ENCODE data around the gene BEX3. TPM values are rescaled to one million over a fixed set of nuclear protein-coding genes. Genes with fewer than 3 reads are reported as not detected.

BEX3 gene
- total and polyA plus RNA-seq, 7 donors: 6.2 to 24.4 (median 8.8) TPM

DNA sequence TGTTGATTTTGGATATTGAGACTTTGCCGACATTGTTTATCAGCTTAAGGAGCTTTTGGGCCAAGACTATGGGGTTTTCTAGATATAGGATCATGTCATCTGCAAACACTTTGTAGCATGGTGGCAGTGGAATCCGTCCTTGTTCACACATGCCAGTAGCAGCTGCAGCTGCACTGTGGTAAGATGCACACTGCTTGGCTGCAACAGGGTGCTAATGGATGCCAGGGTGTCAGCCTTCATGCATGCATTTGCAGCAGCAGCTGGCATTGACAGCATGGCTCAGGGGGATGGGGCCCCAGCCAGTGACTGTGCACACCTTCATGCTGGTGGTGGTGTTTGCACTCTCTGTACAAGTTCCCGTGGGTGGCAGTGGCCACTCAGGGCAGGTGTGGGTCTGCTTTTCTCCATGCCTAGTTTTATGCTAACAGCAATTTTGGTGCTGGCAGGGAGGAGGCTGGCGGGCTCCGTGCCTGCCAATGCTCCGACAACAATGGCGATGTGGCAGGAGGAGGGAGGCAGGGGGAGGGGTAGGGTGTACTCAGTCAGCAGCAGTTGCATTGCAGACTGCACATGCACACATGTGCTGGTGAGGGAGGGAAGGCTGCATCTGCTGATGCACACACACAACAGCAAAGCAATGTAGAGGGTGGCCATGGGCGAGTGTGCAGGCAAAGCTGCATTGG lies 37.5 kb downstream of the BEX3 start:
- H3K4me3 ChIP-seq: no peak overlapping the region
- 51 to 71% (median 61%) methylated on average over 8 of the region's 8 CpGs for WGBS, 3 donors
- no peaks in the 10 kb centered on the region for H3K4me1 ChIP-seq
- peaks cover 0 to 11% (median 0%) of the 10 kb centered on the region in 3 donors for H3K27me3 ChIP-seq (ENCODE audit: insufficient read depth in 3 of 3, low read length in 2 of 3)
- H3K36me3 ChIP-seq (ENCODE audit: insufficient read depth in 1 of 2, low read depth in 1 of 2): no peaks in the 10 kb centered on the region
- no peak overlapping the region for H3K27ac ChIP-seq
- no peak for TF ChIP-seq CTCF (IDR thresholded peaks at IDR 0.05)
- DNase-seq: no peak
- intact Hi-C loops (cut with DNase I): no loop called here
- no peak for ATAC-seq
- peaks cover 3% of the 10 kb centered on the region for H3K9me3 ChIP-seq

DNA sequence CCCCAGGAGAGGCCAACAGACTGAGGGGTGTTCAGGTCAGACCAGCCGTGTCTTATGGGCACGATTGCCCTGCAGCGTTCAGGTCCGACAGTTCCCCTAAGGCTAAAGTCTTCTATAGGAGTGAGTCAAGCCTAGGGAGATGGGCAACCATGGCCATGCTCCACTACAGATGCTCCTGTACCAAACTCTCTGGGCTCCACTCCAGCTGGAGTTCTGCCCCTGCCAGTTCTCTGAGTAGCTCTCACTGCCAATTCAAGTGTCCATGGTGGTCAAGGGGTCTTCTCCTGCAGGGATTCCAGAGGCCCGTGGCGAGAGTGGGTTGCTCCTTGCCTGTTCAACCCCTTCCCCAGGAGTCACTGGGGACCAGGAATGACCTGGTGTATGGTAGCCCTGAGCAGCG lies 38.2 kb downstream of the BEX3 start:
- peaks cover 0 to 11% (median 0%) of the 10 kb centered on the region in 3 donors for H3K27me3 ChIP-seq (ENCODE audit: insufficient read depth in 3 of 3, low read length in 2 of 3)
- 77 to 93% (median 83%) methylated on average over 4 to 7 of the region's 7 CpGs for WGBS, 3 donors
- ATAC-seq (no peak), DNase-seq (no peak)
- H3K27ac ChIP-seq: no peak overlapping the region
- no peaks in the 10 kb centered on the region for H3K4me1 ChIP-seq
- peaks cover 3% of the 10 kb centered on the region for H3K9me3 ChIP-seq
- intact Hi-C loops (cut with DNase I): no loop called here
- H3K4me3 ChIP-seq: no peak overlapping the region
- no peak for TF ChIP-seq CTCF (IDR thresholded peaks at IDR 0.05)
- H3K36me3 ChIP-seq (ENCODE audit: insufficient read depth in 1 of 2, low read depth in 1 of 2): no peaks in the 10 kb centered on the region

DNA sequence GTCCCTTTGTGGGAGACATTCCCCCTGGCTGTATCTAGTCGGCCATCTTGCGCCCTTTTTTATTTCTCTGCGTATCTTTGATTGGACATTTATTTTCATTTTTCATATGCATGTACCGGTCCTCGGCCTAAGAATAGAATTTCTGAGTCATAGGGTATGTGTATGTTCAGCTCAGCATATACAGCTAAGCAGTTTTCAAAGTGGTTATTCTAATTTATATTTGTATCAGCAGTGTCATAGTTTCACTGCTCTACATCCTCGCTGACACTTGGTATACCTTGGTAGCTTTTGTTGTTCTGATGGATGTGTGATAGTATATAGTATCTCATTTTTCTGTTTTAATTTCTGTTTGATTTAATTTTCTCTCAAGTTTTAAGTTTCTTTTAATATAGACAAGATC lies 38.7 kb downstream of the BEX3 start:
- no peak for ATAC-seq
- TF ChIP-seq CTCF (IDR thresholded peaks at IDR 0.05): no peak
- 84 to 97% (median 92%) methylated on average over 6 of the region's 6 CpGs for WGBS, 3 donors

GRCh38 chrX:103415528-103415927 lies 39.2 kb downstream of the BEX3 start:
- TF ChIP-seq CTCF (IDR thresholded peaks at IDR 0.05): no peak
- no peak overlapping the region for H3K4me3 ChIP-seq
- no peak overlapping the region for H3K27ac ChIP-seq
- no peaks in the 10 kb centered on the region for H3K4me1 ChIP-seq
- peaks cover 0 to 11% (median 0%) of the 10 kb centered on the region in 3 donors for H3K27me3 ChIP-seq (ENCODE audit: insufficient read depth in 3 of 3, low read length in 2 of 3)
- intact Hi-C loops (cut with DNase I): no loop called here
- no peaks in the 10 kb centered on the region for H3K36me3 ChIP-seq (ENCODE audit: insufficient read depth in 1 of 2, low read depth in 1 of 2)
- DNase-seq (no peak), ATAC-seq (no peak)
- peaks cover 3% of the 10 kb centered on the region for H3K9me3 ChIP-seq

More for the DNA sequence above, 38.7 kb downstream of the BEX3 start:
- H3K4me1 ChIP-seq: no peaks in the 10 kb centered on the region
- intact Hi-C loops (cut with DNase I): no loop called here
- no peak overlapping the region for H3K4me3 ChIP-seq
- no peak overlapping the region for H3K27ac ChIP-seq
- peaks cover 3% of the 10 kb centered on the region for H3K9me3 ChIP-seq
- no peaks in the 10 kb centered on the region for H3K36me3 ChIP-seq (ENCODE audit: insufficient read depth in 1 of 2, low read depth in 1 of 2)
- no peak for DNase-seq
- H3K27me3 ChIP-seq (ENCODE audit: insufficient read depth in 3 of 3, low read length in 2 of 3): peaks cover 0 to 11% (median 0%) of the 10 kb centered on the region in 3 donors

DNA sequence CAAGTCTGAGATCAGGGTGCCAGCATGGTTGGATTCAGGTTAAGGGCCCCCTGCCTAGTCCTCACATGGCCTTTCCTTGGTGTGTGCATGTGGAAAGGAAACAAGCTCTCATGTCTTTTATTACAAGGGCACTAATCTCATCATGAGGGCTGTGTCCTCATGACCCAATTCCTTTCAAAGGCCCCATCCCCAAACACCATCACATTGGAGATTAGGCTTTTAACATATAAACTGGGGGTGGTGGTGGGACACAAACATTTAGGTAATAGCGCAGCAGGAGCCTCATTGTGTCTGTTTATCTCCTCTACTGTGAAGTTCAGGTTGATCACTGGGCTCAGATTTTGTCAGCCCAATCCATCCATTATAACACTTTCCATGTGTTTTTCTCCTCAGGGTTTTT lies 41.0 kb downstream of the BEX3 start:
- H3K4me3 ChIP-seq: no peak overlapping the region
- no peak for TF ChIP-seq CTCF (IDR thresholded peaks at IDR 0.05)
- no peak overlapping the region for H3K27ac ChIP-seq
- no peak for DNase-seq
- 65 to 85% (median 67%) methylated on average over 1 of the region's 1 CpG for WGBS, 3 donors
- H3K36me3 ChIP-seq (ENCODE audit: insufficient read depth in 1 of 2, low read depth in 1 of 2): no peaks in the 10 kb centered on the region
- peaks cover 0 to 11% (median 0%) of the 10 kb centered on the region in 3 donors for H3K27me3 ChIP-seq (ENCODE audit: insufficient read depth in 3 of 3, low read length in 2 of 3)
- H3K9me3 ChIP-seq: no peaks in the 10 kb centered on the region
- H3K4me1 ChIP-seq: no peaks in the 10 kb centered on the region
- intact Hi-C loops (cut with DNase I): no loop called here
- ATAC-seq: no peak

Data from psoas muscle (tissue), 8 donors.